Measurements from ENCODE around the gene FABP3. TPM values are rescaled to one million over a fixed set of nuclear protein-coding genes. Genes with fewer than 3 reads are reported as not detected.
A peak's percentile ranks its signal among the peaks of the same experiment; 100 is the strongest.

FABP3 gene
- polyA plus RNA-seq, 1 experiment: 14.5 TPM

DNA sequence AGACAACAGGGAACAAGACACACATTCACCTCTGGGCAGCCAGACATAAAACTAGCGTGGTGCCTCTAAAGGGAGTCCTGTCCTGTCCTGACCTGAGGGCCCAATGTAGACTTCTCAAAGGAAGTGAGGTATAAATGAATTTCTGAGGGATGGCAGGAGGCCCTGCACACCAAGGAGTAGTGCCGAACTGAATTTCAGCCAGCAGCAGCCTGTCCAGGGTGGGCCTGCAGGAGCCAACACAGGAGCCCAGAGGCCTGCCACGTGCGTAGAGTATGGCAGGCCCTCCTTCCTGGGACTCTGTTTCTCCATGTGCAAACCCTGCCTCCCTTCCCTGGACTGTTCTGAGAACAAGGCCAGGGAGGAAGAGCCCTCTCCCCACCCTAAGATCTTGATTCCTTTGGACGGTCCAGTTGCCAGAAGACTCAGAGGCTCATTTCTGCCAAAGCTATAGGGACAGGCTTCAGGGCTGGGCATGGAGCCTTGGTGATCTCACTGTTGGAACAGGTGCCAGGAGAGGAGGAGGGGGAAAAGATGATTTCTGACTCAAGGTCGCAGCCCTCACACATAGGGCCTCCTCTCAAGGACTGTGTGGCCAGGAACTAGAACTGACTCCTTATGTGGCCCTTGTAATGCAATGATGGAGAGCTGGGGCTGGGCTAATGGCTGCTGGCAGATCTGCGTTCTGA lies 1.8 kb upstream of the FABP3 start:
- CTCF ChIA-PET: interaction anchor here (1.7 to 1.8 kb wide), 2 partner anchors 20 to 47 kb away, joined by 9 to 12 read pairs; no protein-coding TSS in a partner anchor
- no peak overlapping the region for H3K27ac ChIP-seq (ENCODE audit: low read depth, low read length)
- no peak overlapping the region for H3K4me3 ChIP-seq (ENCODE audit: low read depth, low read length)
- no peaks in the 10 kb centered on the region for H3K27me3 ChIP-seq (ENCODE audit: control insufficient read depth, insufficient read depth, low read length)
- no peaks in the 10 kb centered on the region for H3K9me3 ChIP-seq (ENCODE audit: control insufficient read depth, insufficient read depth, low read length)
- DNase-seq (ENCODE audit: low read depth, low spot score): no peak
- TF ChIP-seq, protein P1, sequence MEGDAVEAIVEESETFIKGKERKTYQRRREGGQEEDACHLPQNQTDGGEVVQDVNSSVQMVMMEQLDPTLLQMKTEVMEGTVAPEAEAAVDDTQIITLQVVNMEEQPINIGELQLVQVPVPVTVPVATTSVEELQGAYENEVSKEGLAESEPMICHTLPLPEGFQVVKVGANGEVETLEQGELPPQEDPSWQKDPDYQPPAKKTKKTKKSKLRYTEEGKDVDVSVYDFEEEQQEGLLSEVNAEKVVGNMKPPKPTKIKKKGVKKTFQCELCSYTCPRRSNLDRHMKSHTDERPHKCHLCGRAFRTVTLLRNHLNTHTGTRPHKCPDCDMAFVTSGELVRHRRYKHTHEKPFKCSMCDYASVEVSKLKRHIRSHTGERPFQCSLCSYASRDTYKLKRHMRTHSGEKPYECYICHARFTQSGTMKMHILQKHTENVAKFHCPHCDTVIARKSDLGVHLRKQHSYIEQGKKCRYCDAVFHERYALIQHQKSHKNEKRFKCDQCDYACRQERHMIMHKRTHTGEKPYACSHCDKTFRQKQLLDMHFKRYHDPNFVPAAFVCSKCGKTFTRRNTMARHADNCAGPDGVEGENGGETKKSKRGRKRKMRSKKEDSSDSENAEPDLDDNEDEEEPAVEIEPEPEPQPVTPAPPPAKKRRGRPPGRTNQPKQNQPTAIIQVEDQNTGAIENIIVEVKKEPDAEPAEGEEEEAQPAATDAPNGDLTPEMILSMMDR (IDR thresholded peaks at IDR 0.05; ENCODE audit: low read depth, low read length): no peak
- POLR2A ChIA-PET: interaction anchor here (0.6 to 0.7 kb wide), 2 partner anchors 48 to 175 kb away, joined by 4 read pairs; no protein-coding TSS in a partner anchor

DNA sequence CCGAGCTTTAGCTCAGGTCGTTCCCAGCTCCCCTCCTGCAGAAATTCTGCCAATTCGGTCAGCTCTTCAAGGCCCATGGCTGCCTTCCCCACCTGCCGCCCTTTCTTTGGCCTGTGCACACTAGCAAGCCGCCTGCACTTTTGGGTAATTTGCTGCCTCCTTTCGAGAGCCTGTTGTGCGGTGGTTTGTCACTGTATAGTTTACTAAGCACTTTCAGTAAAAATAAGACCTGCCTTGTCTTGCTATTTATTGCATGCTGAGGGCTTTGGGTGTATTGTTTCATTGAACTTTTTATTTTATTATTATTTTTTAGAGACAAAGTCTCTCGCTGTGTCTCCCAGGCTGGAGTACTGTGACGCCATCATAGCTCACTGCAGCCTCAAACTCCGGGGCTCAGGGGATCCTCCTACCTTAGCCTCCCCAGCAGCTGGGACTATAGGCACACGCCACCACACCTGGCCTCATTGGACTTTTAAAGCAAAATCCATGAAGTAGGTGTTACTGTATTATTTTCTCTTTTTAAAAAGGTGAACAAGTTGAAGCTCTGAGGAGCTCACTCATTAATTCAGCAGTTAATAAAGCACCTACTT lies 1.1 kb upstream of the FABP3 start:
- no peaks in the 10 kb centered on the region for H3K9me3 ChIP-seq (ENCODE audit: control insufficient read depth, insufficient read depth, low read length)
- H3K27me3 ChIP-seq (ENCODE audit: control insufficient read depth, insufficient read depth, low read length): no peaks in the 10 kb centered on the region
- ChIA-PET CTCF (interaction anchor here (0.5 to 1.8 kb wide), 7 partner anchors 20 to 190 kb away, joined by 4 to 12 read pairs (median 6); no protein-coding TSS in a partner anchor), POLR2A (interaction anchor here (0.6 to 0.9 kb wide), 6 partner anchors 23 to 240 kb away, joined by 3 to 6 read pairs (median 3); no protein-coding TSS in a partner anchor)
- no peak for DNase-seq (ENCODE audit: low read depth, low spot score)
- H3K4me3 ChIP-seq (ENCODE audit: low read depth, low read length): peak overlapping the region; percentile 22; the same call in 1 of the 2 replicates
- TF ChIP-seq, protein P1 (IDR thresholded peaks at IDR 0.05; ENCODE audit: low read depth, low read length): no peak
- no peak overlapping the region for H3K27ac ChIP-seq (ENCODE audit: low read depth, low read length)

DNA sequence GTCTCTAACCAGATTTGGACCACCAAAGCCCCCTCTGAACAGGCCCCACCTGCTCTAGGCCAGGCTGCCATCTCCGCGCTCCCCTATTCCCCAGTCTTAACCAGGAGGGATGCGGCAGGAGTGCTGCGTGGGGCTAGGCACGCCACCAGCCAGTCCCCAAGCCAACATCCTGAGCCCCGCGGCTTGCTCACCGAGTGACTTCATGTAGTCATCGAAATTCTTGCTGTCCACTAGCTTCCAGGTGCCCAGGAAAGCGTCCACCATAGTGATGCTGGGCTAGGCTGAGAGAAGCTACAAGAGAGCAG lies 173 bp downstream of the FABP3 start:
- Histone ChIP-seq H3K4me3 (ENCODE audit: low read depth, low read length) (peak overlapping the region; percentile 53), H3K27ac (ENCODE audit: low read depth, low read length) (peak overlapping the region; percentile 70), H3K27me3 (ENCODE audit: control insufficient read depth, insufficient read depth, low read length) (no peaks in the 10 kb centered on the region), H3K9me3 (ENCODE audit: control insufficient read depth, insufficient read depth, low read length) (no peaks in the 10 kb centered on the region)
- ChIA-PET CTCF (interaction anchor here (0.6 to 1.6 kb wide), 3 partner anchors 162 to 189 kb away, joined by 5 to 7 read pairs (median 6); no protein-coding TSS in a partner anchor), POLR2A (no interaction called here)
- TF ChIP-seq, protein P1 (IDR thresholded peaks at IDR 0.05; ENCODE audit: low read depth, low read length): no peak
- DNase-seq (ENCODE audit: low read depth, low spot score): no peak

DNA sequence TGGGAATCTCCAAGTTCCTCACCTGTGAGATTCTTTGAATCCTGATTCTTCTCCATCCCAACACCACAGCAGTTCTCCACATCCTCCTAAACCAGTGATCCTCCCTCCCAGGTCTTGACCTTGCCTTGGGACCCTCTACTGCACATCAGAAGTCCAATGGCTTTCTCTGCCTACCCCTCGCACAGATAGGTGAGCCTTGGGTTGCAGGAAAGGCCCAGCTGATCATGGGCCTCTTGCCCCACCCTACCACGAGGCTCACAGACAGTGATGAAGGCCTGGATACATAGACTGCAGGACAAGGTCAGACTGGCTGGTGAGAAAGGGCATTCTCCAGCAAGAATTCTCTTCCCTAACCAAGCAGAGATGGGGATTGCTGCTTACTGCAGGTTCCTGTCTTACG lies 825 bp downstream of the FABP3 start:
- DNase-seq (ENCODE audit: low read depth, low spot score): no peak
- no peaks in the 10 kb centered on the region for H3K9me3 ChIP-seq (ENCODE audit: control insufficient read depth, insufficient read depth, low read length)
- TF ChIP-seq, protein P1 (IDR thresholded peaks at IDR 0.05; ENCODE audit: low read depth, low read length): no peak
- POLR2A ChIA-PET: no interaction called here
- H3K27me3 ChIP-seq (ENCODE audit: control insufficient read depth, insufficient read depth, low read length): no peaks in the 10 kb centered on the region
- H3K27ac ChIP-seq (ENCODE audit: low read depth, low read length): no peak overlapping the region
- H3K4me3 ChIP-seq (ENCODE audit: low read depth, low read length): no peak overlapping the region
- CTCF ChIA-PET: interaction anchor here (1.1 to 1.2 kb wide), 2 partner anchors 177 to 188 kb away, joined by 3 read pairs; no protein-coding TSS in a partner anchor
